Gastrocnemius medialis (tissue), 4 donors: ENCODE data around the gene MGAT5B. TPM values are rescaled to one million over a fixed set of nuclear protein-coding genes. Genes with fewer than 3 reads are reported as not detected.

Experiments used
- ATAC-seq, 2 donors: fragments of 150-250 bp; one replicate each; pipeline ENCODE4 v1.9.1; 2016
- DNase-seq, 2 donors: peaks; one replicate each; pipeline ENCODE4 v3.0.0-alpha.2; 2019
- H3K27ac ChIP-seq, 4 donors: fragments of 200-600 bp; sonication (generic); 1 replicate in 1 of 4; 2 replicates in 3 of 4; pipeline ENCODE4 v1.5.1; 2016 to 2018; ENCODE audit warnings: mild to moderate bottlenecking in 2 of 4, moderate library complexity in 1 of 4
- H3K27me3 ChIP-seq, 3 donors: fragments of 200-600 bp; sonication (generic) in 2 of 3; 1 replicate in 1 of 3; 2 replicates in 2 of 3; pipeline versions ENCODE4 v1.5.1 to v1.6.0; 2016 to 2019; ENCODE audit warnings: mild to moderate bottlenecking in 1 of 3, moderate library complexity in 1 of 3
- H3K36me3 ChIP-seq, 2 donors: fragments of 200-600 bp; sonication (generic) in 1 of 2; one replicate each; pipeline ENCODE4 v1.5.1; 2017 to 2018
- H3K4me1 ChIP-seq, 2 donors: fragments of 200-600 bp; sonication (generic) in 1 of 2; one replicate each; pipeline ENCODE4 v1.5.1; 2016 to 2017; ENCODE audit warnings: mild to moderate bottlenecking in 2 of 2
- H3K4me3 ChIP-seq, 4 donors: fragments of 200-600 bp; sonication (generic) in 3 of 4; 1 replicate in 1 of 4; 2 replicates in 3 of 4; pipeline ENCODE4 v1.5.1; 2016 to 2019; ENCODE audit warnings: mild to moderate bottlenecking in 2 of 4
- H3K9me3 ChIP-seq, 3 donors: fragments of 200-600 bp; sonication (generic) in 2 of 3; 1 replicate in 1 of 3; 2 replicates in 2 of 3; pipeline ENCODE4 v1.5.1; 2016 to 2019
- CTCF ChIP-seq, 5 experiments: fragments of 450-650 bp in 3 of 5; fragments of 200-600 bp in 2 of 5; sonication (generic) in 2 of 5; IDR thresholded peaks in 4 of 5; conservative IDR thresholded peaks in 1 of 5; 1 replicate in 4 of 5; 2 replicates in 1 of 5; pipeline ENCODE4 v1.5.1; 2016 to 2019; ENCODE audit warnings: antibody characterized with exemption in 5 of 5, mild to moderate bottlenecking in 3 of 5, moderate library complexity in 3 of 5
- POLR2A ChIP-seq, 2 donors: fragments of 450-650 bp; IDR thresholded peaks; one replicate each; pipeline ENCODE4 v1.6.1; 2017; ENCODE audit warnings: antibody characterized with exemption in 2 of 2, mild to moderate bottlenecking in 2 of 2, moderate library complexity in 2 of 2
- in situ Hi-C, 4 donors: fragments of 200-750 bp; cut with MboI; loops; one replicate each; pipeline versions ENCODE4 v1.15.0 to v1.8.0; 2017; ENCODE audit warnings: low sequenced_read_pairs in 4 of 4
- intact Hi-C: fragments of 100-400 bp; cut with DNase I; formaldehyde crosslinking; loops from one replicate; pipeline ENCODE4 v1.15.1; 2023; ENCODE audit warnings: low total_unique reads
- total RNA-seq, 4 donors: library from RNA; depleted of rRNA; stranded (reverse); fragments of >200 nt; gene quantifications; one replicate each; pipeline versions ENCODE4 v1.1.0 to v1.2.3, GENCODE V29; 2016

Gene MGAT5B
- total RNA-seq, 4 donors from 2014 or later: not detected

DNA sequence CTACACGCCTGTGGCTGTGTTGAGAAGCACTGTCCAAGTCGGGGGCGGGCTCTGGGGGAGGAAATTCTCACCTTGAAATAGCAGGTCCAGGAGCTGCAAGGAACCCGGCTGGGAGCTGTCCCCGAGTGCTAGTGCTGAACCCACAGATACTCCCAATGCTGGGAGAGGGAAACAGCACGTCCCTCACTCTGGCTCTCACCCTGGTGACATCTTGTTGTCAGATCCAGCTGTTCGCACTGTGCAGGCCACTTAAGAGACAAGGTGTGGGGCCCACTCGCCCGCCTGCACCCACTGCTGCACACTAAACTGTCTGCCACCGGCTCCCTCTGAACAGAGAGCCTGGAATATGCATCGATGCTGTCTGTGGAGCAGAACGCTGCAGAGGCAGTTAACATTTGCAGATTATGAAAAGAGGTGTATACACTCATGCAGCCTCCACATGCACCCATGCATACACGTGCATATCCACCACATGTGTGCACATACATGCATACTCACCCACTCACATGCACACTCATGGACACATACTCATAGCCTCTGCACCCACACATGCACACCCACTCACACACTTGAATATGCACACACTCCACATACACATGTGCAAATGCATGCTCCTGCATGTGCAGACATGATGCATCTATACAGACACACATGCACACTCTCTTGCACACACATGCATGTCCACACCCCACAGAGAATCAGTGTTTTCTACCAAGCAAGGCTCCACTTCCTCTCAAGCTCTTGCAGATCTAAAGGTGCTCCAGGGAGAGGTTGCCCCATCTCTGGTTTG is 42.0 kb downstream of the MGAT5B start:
- no peak for TF ChIP-seq POLR2A (IDR thresholded peaks at IDR 0.05)
- no peak for TF ChIP-seq CTCF (IDR thresholded peaks at IDR 0.05 in 4 of 5, conservative IDR thresholded peaks at IDR 0.05 in 1 of 5)
- Histone ChIP-seq H3K27ac (no peak overlapping the region), H3K4me3 (no peak overlapping the region), H3K27me3 (peaks cover 0 to 10% (median under 1%) of the 10 kb centered on the region in 3 donors), H3K36me3 (no peaks in the 10 kb centered on the region), H3K4me1 (no peaks in the 10 kb centered on the region), H3K9me3 (no peaks in the 10 kb centered on the region)
- in situ Hi-C loops (no loop called here), intact Hi-C loops (no loop called here)
- ATAC-seq (no peak), DNase-seq (no peak)

DNA sequence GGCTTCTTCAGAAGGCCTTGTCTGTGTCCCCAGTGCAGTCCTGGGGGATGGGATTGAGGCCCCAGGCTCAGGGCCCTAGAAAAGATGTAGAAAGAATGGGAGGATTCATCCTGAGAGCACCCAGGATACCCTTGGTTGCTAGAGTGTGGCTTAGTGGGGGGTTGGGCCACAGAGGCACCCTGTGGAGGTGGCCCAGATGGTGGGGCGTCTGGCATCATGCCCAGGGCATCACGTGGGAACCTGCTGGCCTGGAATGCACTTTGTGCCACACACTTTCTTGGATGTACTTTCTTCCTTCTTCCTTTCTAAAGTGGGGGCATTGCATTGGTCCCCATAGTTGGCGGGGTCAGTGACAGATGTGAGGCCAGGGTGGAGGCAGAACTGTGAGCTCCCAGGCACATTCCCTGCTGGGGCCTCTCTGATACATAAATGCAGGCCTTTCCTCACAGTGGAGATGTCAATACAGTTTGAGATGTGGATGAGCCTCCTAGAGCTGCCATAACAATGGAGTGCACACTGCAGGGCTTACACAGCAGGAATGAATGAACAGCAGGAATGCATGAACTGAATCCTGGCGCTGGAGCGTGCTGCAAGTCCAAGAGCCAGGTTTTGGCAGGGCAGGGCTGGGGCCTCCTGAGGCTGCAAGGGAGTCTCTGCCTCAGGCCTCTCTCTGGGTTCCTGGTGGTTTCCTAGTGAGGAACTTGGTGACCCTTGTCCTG is 43.3 kb downstream of the MGAT5B start:
- DNase-seq: no peak
- no peak overlapping the region for H3K27ac ChIP-seq
- H3K4me1 ChIP-seq: no peaks in the 10 kb centered on the region
- H3K27me3 ChIP-seq: peaks cover 0 to 2% (median 0%) of the 10 kb centered on the region in 3 donors
- no peaks in the 10 kb centered on the region for H3K9me3 ChIP-seq
- H3K4me3 ChIP-seq: no peak overlapping the region
- ATAC-seq: no peak
- intact Hi-C loops: no loop called here
- in situ Hi-C loops: no loop called here
- no peaks in the 10 kb centered on the region for H3K36me3 ChIP-seq
- TF ChIP-seq CTCF (IDR thresholded peaks at IDR 0.05 in 4 of 5, conservative IDR thresholded peaks at IDR 0.05 in 1 of 5) (no peak), POLR2A (IDR thresholded peaks at IDR 0.05) (no peak)

DNA sequence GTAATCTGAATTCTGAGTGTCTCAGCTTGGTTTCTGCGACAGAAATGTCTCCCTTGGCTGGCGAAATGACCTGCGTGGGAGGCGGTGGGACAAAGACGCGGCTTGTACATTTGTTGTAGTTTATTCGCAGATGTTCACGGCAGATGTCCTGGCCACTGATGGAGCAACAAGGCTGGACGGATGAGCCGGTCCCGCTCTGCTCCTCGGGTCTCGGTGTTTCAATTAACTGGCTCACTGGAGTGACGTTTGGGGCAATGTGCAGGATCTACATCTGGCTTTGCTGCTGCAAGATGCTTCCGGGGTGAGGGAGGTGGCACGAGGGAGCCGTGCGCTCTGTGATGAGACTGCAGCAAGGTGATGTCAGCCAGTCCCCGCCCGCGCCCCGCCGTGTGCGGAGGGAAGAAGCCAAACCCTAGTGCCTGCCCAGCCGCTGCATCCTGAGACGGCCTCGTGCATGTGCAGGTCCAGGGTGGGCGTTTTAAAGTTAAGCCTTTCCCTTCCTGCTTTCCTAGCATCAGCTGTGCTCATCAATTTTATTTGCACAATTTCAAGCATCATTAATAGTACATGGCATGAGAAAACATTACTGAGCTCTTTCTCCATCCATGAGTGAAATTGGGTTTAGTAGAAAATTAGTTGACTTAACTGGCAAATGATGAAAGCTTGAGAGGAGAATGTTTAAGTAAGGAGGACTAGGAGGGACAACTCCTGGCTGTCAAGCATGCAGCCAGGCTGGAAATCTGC is 44.4 kb downstream of the MGAT5B start:
- ATAC-seq (no peak), DNase-seq (no peak)
- H3K27me3 ChIP-seq: no peaks in the 10 kb centered on the region
- no peaks in the 10 kb centered on the region for H3K9me3 ChIP-seq
- no peak overlapping the region for H3K27ac ChIP-seq
- H3K36me3 ChIP-seq: no peaks in the 10 kb centered on the region
- in situ Hi-C loops: no loop called here
- TF ChIP-seq POLR2A (IDR thresholded peaks at IDR 0.05) (no peak), CTCF (IDR thresholded peaks at IDR 0.05 in 4 of 5, conservative IDR thresholded peaks at IDR 0.05 in 1 of 5) (no peak)
- peaks cover 0 to 4% of the 10 kb centered on the region in 2 donors for H3K4me1 ChIP-seq
- no peak overlapping the region for H3K4me3 ChIP-seq
- intact Hi-C loops: no loop called here

- no peak for DNase-seq
- no peak for TF ChIP-seq POLR2A (IDR thresholded peaks at IDR 0.05)
- TF ChIP-seq CTCF (IDR thresholded peaks at IDR 0.05 in 4 of 5, conservative IDR thresholded peaks at IDR 0.05 in 1 of 5): no peak
- no peak for ATAC-seq
- intact Hi-C loops (no loop called here), in situ Hi-C loops (no loop called here)
- H3K9me3 ChIP-seq: no peaks in the 10 kb centered on the region
- H3K27me3 ChIP-seq: peaks cover 0 to under 1% (median 0%) of the 10 kb centered on the region in 3 donors
- H3K36me3 ChIP-seq: no peaks in the 10 kb centered on the region
- H3K4me1 ChIP-seq: peaks cover 0 to 12% of the 10 kb centered on the region in 2 donors
- H3K27ac ChIP-seq: no peak overlapping the region
- H3K4me3 ChIP-seq: no peak overlapping the region
These were observed 46.7 kb downstream of the MGAT5B start for GRCh38 chr17:76914937-76915336.
